Activated T-cell treated with anti-CD3 and anti-CD28 coated beads for 24 hours (primary cell): Measurements from ENCODE around the gene SFSWAP.
"Not testable (repeated sequence)": the region's sequence is repeated elsewhere in the genome, so short reads cannot be mapped to it uniquely, and the experiment has no call there.

Source experiments
- DNase-seq: peaks from one replicate; pipeline ENCODE4 v3.0.0-alpha.2; 2020; ENCODE audit warnings: low read depth

SFSWAP gene

GRCh38 chr12:131736446-131737149 is 25.7 kb downstream of the SFSWAP start:
- no peak for DNase-seq

DNA sequence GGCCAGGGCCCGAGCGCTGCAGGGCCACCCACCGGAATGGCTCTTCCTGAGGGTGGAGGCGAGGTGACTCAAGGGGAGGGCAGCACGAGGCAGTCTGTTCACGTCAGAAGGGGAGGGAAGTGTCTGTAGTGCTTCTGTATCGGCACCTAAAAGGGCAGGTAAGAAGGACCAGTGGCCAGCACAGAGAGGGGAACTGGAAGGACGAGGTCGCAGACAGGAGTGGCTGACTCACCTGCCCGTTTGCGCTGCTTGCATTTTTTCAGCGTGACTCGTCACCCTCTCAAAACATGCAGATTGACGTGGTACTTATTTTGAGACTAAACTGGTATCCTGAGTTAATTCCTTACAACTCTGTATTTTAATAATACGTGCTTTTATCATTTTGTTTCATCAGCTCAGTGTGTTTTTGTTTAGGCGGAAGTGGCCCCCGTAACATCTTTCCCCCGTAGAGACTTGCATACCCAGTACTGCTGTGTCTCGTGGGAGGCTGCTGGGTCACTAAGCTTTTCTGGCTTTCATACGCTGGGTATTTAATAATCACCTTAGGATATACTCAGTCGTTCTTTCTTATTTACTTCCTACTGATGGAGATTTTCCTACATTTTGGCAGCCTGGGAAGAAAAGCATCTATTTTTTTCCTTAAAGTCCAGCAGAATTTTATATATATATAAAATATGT is 26.4 kb downstream of the SFSWAP start:
- DNase-seq: no peak

DNA sequence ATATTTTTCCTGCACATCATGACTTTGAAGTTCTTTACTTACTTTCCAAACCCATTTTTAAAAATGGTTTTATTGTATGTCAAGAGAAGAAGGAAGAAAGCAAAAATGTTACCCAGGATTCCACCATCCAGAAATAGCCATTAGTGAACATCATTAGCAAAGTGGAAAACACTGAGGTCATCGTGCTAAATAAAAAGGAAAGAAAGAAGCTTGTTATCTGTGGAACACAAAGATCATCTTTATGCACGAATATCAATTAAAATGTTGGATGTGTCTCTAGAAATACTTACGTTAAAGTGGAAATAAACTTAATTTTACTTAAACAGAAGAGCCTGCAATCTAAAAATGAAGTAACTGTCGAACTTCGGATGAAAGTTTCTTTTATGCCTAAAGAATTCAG is 27.3 kb downstream of the SFSWAP start:
- DNase-seq: no peak

GRCh38 chr12:131740626-131741025 is 29.7 kb downstream of the SFSWAP start:
- no peak for DNase-seq

- not testable (repeated sequence) for DNase-seq
Measured at GRCh38 chr12:131742761-131743160, 31.9 kb downstream of the SFSWAP start.

- not testable (repeated sequence) for DNase-seq
Measured at GRCh38 chr12:131743410-131743809, 32.5 kb downstream of the SFSWAP start.

DNA sequence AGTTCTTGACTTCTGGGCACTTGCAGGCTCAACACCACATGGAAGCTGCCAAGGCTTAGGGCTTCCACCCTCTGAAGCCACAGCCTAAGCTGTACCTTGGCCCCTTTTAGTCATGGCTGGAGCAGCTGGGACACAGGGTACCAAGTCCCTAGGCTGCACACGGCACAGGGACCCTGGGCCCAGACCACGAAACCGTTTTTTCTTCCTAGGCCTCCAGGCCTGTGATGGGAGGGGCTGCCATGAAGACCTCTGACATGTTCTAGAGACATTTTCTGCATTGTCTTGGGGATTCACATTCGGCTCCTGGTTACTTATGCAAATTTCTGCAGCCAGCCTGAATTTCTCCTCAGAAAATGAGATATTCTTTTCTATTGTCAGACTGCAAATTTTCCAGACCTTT is 33.0 kb downstream of the SFSWAP start:
- DNase-seq: not testable (repeated sequence)

DNA sequence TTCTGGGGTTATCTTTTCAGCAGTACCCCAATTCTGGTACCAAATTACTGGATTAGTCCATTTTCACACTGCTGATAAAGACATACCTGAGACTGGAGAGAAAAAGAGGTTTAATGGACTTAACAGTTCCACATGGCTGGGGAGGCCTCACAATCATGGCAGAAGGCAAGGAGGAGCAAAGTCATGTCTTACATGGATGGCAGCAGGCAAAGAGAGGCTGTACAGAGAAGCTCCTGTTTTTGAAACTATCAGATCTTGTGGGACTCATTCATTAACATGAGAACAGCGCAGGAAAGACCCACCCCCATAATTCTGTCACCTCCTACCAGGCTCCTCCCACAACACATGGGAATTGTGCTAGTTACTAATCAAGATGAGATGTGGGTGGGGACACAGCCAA is 33.8 kb downstream of the SFSWAP start:
- DNase-seq: not testable (repeated sequence)

DNA sequence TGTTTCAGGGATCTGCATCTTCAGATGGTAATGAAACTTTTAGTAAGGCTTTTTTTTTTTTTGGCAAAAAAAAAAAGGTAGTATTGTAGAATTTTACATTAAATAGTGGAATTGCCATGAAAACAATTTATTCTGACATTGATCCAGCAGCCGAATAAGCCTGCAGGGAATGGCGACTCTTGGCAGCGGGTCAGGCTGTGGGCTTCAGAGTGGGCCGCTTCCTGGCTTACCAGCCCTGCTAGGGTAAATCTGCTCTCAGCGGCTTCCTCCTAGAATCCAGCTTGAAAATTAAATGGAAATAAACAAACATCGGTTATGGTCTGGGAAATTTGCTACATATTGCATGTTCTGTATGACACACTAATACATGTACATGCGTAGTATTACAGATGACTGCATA is 34.8 kb downstream of the SFSWAP start:
- no peak for DNase-seq

GRCh38 chr12:131747276-131748177 is 36.6 kb downstream of the SFSWAP start:
- no peak for DNase-seq

DNA sequence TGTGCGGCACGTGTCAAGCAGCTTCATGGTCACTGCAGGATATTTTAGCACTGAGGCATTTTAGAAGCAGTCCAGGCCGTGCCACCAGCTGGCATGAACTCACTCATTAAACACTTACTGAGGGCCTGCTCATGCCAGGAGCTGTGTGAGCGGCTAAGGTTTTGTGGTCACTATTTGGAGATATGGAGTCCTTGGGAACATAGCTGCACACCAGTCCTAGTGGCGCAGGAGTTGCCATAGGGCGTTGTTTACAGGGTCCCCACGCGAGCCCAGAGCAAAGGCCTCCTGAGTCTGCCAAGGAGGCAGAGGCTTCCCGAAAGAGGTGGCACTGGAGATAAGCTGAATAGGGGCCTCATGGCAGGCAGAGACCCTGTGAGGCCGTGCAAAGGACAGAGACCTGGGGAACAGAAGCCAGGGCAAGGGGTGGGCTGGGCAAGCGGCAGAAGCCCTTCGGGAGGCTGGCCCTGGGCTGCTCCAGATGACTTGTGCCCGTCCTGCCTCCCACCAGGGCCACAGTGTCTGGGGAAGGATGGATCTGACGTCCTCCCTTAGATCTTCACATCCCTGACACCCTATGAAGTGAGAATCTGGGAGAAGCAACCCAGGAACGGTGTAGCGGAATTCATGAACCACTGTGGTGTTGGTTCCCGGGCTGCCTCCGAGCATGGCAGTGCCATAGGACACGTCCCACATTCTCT is 38.9 kb downstream of the SFSWAP start:
- no peak for DNase-seq

DNA sequence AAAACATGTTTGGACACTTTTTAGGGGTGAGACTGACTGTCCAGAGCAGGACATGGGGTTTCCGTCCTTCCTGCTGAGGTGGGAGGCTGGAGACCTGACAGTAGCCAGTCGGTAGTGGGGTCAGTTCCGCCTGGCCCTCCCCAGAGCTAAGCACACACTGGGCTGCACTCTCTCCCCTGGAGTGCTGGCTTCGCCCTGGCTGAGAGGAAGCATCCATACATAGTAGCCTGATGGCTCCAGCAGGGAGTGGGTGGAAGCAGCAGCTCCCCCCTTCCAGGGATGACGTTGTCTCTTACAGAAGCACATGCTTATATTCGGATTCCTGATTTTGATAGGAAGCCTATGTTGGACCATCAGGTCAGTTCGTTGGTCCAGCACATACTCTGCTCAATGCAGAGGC is 40.4 kb downstream of the SFSWAP start:
- no peak for DNase-seq

- DNase-seq: no peak
Measured at GRCh38 chr12:131752451-131752850, 41.6 kb downstream of the SFSWAP start.

DNA sequence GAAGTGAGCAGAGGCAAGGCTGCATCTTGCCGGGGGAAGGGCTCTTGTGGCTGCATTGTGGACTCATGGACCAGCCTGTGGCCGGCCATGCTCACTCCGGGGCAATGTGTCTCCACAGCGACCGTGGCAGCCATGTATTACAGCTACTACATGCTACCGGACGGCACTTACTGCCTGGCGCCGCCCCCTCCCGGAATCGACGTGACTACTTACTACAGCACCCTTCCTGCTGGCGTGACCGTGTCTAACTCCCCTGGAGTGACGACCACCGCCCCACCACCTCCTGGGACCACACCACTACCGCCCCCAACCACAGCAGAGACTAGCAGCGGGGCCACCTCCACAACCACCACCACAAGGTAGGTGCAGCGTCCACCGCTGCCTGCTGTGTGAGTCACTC is 42.1 kb downstream of the SFSWAP start:
- DNase-seq: no peak

- no peak for DNase-seq
Measured at GRCh38 chr12:131753757-131754156, 42.9 kb downstream of the SFSWAP start.

- DNase-seq: no peak
Measured at GRCh38 chr12:131754184-131754583, 43.3 kb downstream of the SFSWAP start.

DNA sequence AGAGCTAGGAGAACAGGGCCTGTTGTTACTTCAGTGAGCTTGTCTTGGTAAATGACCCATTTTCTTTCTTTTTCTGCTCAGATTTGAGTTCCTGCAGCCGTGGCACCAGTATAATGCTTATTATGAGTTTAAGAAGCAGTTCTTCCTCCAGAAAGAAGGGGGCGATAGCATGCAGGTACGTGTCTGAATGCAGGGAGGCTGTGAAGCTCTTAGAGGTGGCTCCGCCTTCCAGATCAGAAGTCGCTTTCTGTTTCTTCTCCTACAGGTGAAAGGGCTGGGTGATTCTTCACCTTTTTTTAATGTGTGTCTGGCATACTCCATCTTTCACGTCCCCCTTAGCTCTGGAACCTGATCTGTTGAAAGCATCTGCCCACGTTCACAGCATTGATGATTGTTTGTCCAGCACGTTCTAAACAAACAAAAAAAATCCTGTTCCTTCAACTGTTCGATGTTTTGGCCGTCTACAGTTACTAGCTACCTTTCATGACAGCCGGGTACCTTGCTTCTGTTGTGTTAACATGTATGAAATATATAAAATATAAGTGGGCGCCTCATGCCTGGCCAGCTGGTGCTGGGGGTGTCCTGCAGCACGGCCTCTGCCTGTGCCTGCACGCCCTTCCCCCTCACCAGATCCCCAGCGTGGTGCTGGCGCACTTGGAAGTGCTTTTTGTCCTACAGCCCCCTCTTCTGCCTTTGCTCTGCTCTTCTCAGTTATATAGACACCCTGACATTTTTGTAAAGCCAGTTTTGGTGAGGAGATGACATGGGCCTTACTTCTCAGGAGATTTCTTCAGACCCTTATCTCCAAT is 44.6 kb downstream of the SFSWAP start:
- no peak for DNase-seq

GRCh38 chr12:131756441-131756840 is 45.6 kb downstream of the SFSWAP start:
- DNase-seq: no peak

GRCh38 chr12:131757111-131757510 is 46.2 kb downstream of the SFSWAP start:
- no peak for DNase-seq

GRCh38 chr12:131758016-131758739 is 47.3 kb downstream of the SFSWAP start:
- no peak for DNase-seq

DNA sequence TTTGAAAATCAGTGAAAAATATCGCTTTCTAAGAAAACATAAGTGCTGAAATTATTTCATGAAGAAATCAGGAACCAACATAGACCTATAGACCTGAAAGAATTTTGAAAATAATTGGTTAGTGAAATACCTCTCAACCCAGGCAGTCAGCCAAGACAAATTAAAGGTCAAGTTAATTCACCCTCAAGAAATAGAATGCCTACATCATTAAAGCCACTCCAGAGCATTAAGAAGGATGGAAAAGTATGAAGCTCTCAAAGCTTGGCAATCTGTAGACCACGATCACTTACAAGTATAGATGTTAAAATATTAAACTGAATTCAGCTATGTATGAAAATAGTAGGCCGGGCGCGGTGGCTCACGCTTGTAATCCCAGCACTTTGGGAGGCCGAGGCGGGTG is 48.3 kb downstream of the SFSWAP start:
- no peak for DNase-seq
